Brain microvascular endothelial cell (primary cell): ENCODE results near the gene CDK15.

Experiments used
- DNase-seq: peaks from one replicate; pipeline ENCODE4 v3.0.0-alpha.2; 2020
- H3K27ac ChIP-seq: fragments of 250-450 bp; sonication (Bioruptor Pico); 2 replicates; pipeline ENCODE4 v1.5.1; 2020; ENCODE audit warnings: mild to moderate bottlenecking, moderate library complexity
- H3K27me3 ChIP-seq: fragments of 250-450 bp; sonication (Bioruptor Pico); replicated peaks from 2 replicates; pipeline ENCODE4 v1.5.1; 2020; ENCODE audit warnings: mild to moderate bottlenecking
- H3K36me3 ChIP-seq: fragments of 250-450 bp; sonication (Bioruptor Pico); replicated peaks from 2 replicates; pipeline ENCODE4 v1.5.1; 2020; ENCODE audit warnings: mild to moderate bottlenecking
- H3K4me3 ChIP-seq: 2 replicates; pipeline ENCODE4 v1.5.1; 2011; ENCODE audit warnings: low read depth, mild to moderate bottlenecking, control low read depth, low read length, moderate library complexity
- CTCF ChIP-seq: IDR thresholded peaks from 2 replicates; pipeline ENCODE4 v1.5.1; 2011; ENCODE audit warnings: low read depth, mild to moderate bottlenecking, moderate library complexity, low read length, control low read depth, inconsistent platforms; ENCODE audit errors: missing control alignments
- in situ Hi-C: cut with HindIII; loops from 2 replicates; pipeline ENCODE4 v1.10.0; 2017; ENCODE audit warnings: low sequenced_read_pairs, low pct_ligation_motif_present

Gene CDK15

GRCh38 chr2:201857326-201857725 lies 51.0 kb downstream of the CDK15 start:
- H3K36me3 ChIP-seq: no peaks in the 10 kb centered on the region
- H3K27me3 ChIP-seq: no peaks in the 10 kb centered on the region
- in situ Hi-C loops: no loop called here
- no peak overlapping the region for H3K27ac ChIP-seq
- no peak for DNase-seq
- no peak overlapping the region for H3K4me3 ChIP-seq
- TF ChIP-seq CTCF: no peak

- no peak for TF ChIP-seq CTCF
- Histone ChIP-seq H3K4me3 (peak overlapping the region; percentile 24), H3K27ac (no peak overlapping the region), H3K36me3 (no peaks in the 10 kb centered on the region), H3K27me3 (no peaks in the 10 kb centered on the region)
- no peak for DNase-seq
- in situ Hi-C loops: no loop called here
Observed at GRCh38 chr2:201858281-201859184, 52.2 kb downstream of the CDK15 start.

GRCh38 chr2:201859949-201860348 lies 53.6 kb downstream of the CDK15 start:
- in situ Hi-C loops: no loop called here
- TF ChIP-seq CTCF: no peak
- H3K4me3 ChIP-seq: no peak overlapping the region
- no peak overlapping the region for H3K27ac ChIP-seq
- DNase-seq: no peak
- no peaks in the 10 kb centered on the region for H3K36me3 ChIP-seq
- no peaks in the 10 kb centered on the region for H3K27me3 ChIP-seq

DNA sequence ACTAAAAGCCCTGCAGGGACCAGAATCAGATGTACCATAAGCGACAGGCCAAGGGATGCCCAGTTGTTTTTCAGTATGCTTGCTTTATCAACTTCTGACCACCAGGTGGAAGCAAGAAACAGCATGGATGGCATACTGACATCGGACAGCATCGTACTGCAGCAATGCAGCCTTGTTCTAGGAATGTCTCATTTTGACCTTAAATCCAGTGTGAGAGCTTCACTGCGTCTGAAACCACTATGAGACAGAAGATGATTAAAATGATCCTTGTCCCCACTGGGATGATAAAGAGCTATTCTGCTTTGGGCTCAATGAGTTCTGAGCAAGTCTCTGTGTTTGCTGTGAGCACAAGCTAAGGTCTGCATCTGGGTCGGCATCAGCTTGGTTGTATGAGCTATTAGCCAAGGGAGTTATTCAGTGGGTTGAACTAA lies 54.3 kb downstream of the CDK15 start:
- DNase-seq: peak; percentile 84
- no peak overlapping the region for H3K27ac ChIP-seq
- H3K36me3 ChIP-seq: no peaks in the 10 kb centered on the region
- in situ Hi-C loops: no loop called here
- no peak overlapping the region for H3K4me3 ChIP-seq
- TF ChIP-seq CTCF: peak; percentile 86
- H3K27me3 ChIP-seq: no peaks in the 10 kb centered on the region

GRCh38 chr2:201862843-201863242 lies 56.5 kb downstream of the CDK15 start:
- no peak overlapping the region for H3K27ac ChIP-seq
- no peaks in the 10 kb centered on the region for H3K36me3 ChIP-seq
- no peak for DNase-seq
- H3K27me3 ChIP-seq: no peaks in the 10 kb centered on the region
- H3K4me3 ChIP-seq: no peak overlapping the region
- no peak for TF ChIP-seq CTCF
- in situ Hi-C loops: no loop called here
